Measurements from ENCODE around the gene IDUA.
"Not testable (repeated sequence)": the region's sequence is repeated elsewhere in the genome, so short reads cannot be mapped to it uniquely, and the experiment has no call there.

The IDUA gene

DNA sequence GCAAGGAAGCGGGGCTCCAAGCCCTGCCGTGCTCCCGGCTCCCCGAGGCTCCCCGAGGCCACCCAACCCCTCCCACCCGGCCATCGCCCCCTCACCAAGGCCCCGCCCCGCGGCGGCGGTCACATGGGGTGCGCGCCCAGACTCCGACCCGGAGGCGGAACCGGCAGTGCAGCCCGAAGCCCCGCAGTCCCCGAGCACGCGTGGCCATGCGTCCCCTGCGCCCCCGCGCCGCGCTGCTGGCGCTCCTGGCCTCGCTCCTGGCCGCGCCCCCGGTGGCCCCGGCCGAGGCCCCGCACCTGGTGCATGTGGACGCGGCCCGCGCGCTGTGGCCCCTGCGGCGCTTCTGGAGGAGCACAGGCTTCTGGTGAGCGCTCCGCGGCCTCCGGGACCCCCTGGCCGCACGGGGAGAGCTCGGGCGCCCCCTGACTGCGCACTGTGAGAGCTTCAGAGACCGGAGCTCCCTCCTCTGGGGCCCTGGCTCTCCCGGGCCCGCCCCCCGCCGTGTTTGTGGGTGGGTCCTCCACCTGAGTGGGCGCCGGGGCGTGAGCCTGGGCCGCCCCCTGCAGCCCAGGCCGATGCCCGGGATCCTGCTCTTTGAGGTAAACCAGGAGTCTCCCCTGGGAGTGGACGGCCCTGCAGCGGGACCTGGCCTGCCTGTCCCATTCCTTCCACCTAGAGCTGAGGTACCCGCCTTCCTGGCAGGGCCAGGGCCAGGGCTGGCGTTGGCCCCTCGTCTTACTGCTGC, at the start of gene IDUA:
IDUA (plus strand) TSS at position 166 of the 745 bp plus-strand sequence; CDS start at position 207, 41 bp downstream.
- DNase-seq (ENCODE audit: low read depth in 2 of 2), result peak in 1 of 2 experiments; percentile 18

DNA sequence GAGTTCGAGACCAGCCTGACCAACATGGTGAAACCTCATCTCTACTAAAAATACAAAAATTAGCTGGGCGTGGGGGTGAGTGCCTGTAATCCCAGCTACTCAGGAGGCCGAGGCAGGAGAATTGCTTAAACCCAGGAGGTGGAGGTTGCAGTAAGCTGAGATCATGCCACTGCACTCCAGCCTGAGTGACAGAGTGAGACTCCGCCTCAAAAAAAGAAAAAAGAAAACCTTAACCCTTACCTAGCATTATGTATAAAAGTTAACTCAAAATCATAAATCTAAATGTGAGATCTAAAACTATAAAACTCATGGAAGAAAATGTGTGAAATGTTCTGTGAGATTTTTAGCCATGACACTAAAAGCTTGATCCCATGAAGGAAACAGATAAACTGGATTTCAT, 47.3 kb upstream of the IDUA start:
- not testable (repeated sequence) for DNase-seq (ENCODE audit: low read depth in 2 of 2)

DNA sequence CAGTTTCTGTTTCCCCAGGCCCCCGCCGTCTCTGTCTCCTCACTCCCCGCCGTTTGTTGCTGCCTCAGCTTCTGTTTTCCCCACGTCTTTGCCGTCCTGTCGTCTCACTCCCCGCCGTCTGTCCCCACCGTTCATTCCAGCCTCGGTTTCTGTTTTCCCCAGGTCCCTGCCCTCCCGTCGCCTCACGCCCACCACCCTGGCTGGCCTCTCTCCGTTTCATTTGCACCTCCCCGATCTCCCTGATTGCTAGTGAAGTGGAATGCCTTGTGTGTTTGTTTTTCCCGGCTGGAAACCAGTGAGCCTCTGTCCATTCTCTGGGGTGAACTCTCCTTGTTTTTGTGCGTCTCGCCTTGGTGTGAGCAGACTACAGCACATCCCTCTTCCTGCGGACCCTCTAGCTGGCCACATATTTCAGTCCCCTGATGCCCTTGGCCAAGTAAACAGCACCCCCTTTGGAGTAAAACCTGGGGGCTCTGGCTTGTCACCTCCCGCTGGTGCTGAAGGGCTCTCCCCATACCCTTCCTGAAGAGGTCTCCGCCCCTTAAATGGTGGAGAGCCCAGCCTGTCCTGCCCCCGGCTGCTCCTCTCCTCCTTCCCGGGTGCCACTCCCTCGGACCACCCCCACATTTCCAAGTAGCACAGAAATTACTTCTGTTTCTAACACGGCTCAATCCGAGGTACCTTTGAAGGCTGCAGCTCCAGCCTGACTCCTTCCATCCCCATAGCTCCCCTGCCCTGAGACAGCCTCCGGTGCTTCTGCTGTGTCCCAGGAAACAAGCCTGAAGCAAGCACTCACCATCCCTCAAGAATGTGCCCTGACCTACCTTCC, 41.4 kb upstream of the IDUA start:
- DNase-seq (ENCODE audit: low read depth in 2 of 2), result no peak

DNA sequence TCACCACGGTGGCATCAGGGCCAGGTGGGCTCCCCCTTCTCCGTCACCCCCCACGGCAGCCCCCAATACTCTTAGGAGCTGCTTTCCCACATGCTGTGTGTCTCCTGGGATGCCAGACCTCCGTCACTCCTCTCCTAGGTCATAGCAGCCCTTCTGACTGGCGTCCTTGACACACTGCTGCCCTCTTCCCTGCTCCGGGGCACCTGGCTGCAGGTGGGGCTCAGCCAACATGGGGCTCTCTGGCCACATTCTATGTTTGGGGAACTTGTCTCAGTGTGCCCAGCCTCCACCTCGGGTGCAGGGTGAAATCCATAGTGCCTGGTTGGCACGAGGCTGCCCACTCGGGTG, 40.8 kb upstream of the IDUA start:
- DNase-seq (ENCODE audit: low read depth in 2 of 2), result no peak

GRCh38 chr4:946517-947471, 40.0 kb upstream of the IDUA start:
- no peak for DNase-seq (ENCODE audit: low read depth in 2 of 2)

DNA sequence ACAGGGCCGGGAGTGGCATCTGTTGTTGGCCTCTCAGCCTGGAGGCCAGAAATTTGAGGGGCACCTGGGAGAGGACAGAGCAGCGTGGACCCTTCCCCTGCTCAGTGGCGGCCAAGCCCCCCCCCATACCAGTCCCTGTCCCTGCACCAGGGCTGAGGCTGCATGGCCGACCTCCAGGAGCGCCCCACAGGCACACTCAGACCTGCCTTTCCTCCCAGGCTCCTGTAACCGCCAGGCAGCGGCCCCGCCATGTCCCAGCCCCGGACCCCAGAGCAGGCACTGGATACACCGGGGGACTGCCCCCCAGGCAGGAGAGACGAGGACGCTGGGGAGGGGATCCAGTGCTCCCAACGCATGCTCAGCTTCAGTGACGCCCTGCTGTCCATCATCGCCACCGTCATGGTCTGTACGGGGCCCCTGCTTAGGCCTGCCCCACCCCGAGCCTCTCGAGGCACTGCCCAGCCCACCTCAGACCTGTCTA, 39.3 kb upstream of the IDUA start:
- no peak for DNase-seq (ENCODE audit: low read depth in 2 of 2)

DNA sequence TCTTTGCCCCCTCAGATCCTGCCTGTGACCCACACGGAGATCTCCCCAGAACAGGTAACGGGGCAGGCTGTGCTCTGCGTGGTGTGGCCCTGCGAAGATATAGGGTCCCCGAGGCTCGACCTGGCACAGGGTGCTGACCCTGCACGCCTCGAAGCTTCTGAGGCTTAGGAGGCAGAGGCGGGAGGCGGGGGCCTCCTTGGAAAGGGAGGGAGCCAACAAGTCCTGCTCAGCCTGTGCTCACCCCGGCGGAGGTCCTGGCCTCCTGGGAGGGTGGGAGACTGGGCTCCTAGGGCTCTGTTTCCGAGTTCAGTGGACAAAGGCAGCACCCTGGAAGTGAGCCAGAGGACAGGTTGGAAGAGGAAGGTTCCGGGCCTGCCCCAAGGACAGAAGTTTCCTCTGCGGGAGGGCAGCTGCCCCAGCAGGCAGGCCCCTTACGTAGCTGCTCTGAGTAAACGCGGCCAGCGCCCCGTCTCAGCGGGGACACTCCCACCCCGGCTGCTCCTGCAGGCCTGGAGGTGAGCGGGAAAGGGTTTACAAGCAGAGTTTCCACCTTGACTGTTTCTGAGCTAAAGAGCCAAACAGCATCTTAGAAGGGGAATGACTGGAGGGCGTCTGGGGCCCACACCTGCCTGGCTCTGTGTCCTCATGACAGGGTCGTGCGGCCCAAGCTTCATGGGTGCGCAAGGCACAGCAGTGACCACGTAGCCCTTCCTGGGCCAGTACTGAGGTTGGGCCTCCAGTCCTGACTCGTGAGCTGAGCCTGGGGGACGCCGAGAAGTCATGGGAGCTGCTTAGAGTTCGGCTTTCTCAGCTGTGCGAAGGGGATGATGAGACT, 38.5 kb upstream of the IDUA start:
- DNase-seq (ENCODE audit: low read depth in 2 of 2), result no peak

- no peak for DNase-seq (ENCODE audit: low read depth in 2 of 2)
Measured at GRCh38 chr4:948936-949300, 37.9 kb upstream of the IDUA start.

DNA sequence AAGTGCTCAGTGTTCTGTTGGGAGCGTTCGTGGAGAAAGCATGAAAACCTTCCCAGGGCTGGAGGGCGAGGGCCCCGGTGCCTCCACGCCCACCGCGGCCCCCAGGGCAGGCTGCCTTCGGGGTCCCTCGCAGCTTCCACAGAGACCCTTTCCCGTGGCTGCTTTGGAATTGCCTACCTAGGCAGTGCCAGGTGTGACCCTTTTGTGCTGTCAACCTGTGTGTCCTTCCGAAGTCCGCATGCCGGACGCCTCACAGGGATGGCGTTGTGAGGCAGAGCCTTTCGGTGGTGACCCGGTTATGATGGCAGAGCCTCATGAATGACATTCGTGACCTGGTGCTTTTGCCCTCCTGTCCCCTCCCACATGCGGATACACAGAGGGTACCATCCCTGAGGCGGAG, 37.2 kb upstream of the IDUA start:
- no peak for DNase-seq (ENCODE audit: low read depth in 2 of 2)

- no peak for DNase-seq (ENCODE audit: low read depth in 2 of 2)
Measured at GRCh38 chr4:950136-951020, 36.5 kb upstream of the IDUA start.

GRCh38 chr4:951186-951585, 35.7 kb upstream of the IDUA start:
- no peak for DNase-seq (ENCODE audit: low read depth in 2 of 2)

DNA sequence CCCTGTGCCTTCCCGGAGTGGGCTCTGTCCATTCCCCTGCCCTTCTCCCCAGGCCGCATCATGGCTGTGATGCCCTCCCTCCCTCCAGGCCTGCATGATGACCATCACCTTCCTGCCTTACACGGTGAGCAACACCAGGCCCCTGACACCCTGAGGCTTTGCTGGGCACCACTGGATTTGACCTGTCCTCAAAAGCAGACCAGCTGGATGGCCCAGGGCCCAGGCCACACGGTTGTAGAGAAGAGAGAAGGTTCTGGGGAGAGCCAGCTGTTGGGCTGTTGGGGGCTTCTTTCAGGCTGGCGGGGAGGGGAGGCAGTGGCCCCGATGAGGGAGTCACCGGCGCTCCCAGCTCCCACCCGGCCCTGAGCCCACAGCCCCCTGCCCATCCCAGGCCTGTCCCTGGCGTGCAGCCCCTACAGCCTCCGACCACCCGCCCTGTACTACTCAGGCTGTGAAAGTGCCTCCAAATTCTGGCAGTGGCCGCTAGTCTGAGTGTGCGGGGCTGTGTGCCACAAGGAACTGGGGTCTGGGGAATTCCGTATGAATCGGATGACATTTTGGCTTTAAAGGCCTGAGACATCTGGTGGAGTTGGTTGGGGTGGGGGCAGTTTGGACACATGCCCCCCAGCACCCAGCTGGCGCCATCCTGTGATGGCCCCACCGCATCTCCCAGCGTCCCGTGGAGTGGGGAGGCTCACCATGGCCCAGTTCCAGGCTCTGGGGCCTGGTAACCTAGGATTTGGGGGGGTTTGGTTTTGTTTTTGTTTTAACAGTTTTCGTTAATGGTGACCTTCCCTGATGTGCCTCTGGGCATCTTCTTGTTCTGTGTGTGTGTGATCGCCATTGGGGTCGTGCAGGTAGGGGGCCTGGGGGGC, 35.0 kb upstream of the IDUA start:
- DNase-seq (ENCODE audit: low read depth in 2 of 2), result no peak

DNA sequence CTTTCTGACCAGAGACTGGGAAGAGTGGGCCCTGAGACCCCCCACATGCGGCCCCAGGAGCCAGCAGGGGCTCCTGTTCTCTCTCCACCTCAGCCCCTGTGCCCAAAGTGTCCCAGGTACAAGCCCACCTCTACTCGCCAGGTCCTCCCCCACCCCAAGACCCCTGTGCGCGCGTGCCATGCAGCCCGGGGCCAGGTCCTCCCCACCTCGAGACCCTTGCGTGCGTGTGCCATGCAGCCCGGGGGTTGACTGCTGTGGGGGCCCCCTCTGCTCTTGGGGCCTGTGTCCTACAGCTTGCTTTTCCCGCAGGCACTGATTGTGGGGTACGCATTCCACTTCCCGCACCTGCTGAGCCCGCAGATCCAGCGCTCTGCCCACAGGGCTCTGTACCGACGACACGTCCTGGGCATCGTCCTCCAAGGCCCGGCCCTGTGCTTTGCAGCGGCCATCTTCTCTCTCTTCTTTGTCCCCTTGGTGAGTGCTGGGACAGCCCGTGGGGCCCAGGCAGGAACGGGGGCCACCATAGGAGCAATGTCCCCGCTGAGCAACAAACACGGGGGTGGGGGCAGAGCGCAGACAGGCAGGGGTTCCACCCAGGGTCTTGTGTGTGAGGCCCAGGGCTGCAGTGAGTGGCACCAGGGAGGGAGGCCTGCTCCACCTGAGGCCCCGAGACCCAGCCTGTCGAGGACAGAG, 33.8 kb upstream of the IDUA start:
- no peak for DNase-seq (ENCODE audit: low read depth in 2 of 2)

GRCh38 chr4:953574-953915, 33.3 kb upstream of the IDUA start:
- no peak for DNase-seq (ENCODE audit: low read depth in 2 of 2)

GRCh38 chr4:954211-955020, 32.4 kb upstream of the IDUA start:
- DNase-seq (ENCODE audit: low read depth in 2 of 2), result no peak

- no peak for DNase-seq (ENCODE audit: low read depth in 2 of 2)
Measured at GRCh38 chr4:955161-955921, 31.5 kb upstream of the IDUA start.

- no peak for DNase-seq (ENCODE audit: low read depth in 2 of 2)
Measured at GRCh38 chr4:955931-956381, 30.9 kb upstream of the IDUA start.

Data from fibroblast of skin of left biceps (primary cell).